ENCODE measurements around the gene TBC1D25. TPM values are rescaled to one million over a fixed set of nuclear protein-coding genes. Genes with fewer than 3 reads are reported as not detected.

TBC1D25 gene, protein sequence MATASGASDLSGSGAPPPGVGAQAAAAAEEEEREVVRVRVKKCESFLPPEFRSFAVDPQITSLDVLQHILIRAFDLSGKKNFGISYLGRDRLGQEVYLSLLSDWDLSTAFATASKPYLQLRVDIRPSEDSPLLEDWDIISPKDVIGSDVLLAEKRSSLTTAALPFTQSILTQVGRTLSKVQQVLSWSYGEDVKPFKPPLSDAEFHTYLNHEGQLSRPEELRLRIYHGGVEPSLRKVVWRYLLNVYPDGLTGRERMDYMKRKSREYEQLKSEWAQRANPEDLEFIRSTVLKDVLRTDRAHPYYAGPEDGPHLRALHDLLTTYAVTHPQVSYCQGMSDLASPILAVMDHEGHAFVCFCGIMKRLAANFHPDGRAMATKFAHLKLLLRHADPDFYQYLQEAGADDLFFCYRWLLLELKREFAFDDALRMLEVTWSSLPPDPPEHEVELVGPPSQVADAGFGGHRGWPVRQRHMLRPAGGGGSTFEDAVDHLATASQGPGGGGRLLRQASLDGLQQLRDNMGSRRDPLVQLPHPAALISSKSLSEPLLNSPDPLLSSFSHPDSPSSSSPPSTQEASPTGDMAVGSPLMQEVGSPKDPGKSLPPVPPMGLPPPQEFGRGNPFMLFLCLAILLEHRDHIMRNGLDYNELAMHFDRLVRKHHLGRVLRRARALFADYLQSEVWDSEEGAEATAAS
- 4.5 and 11.1 TPM in 2 replicates for total RNA-seq

DNA sequence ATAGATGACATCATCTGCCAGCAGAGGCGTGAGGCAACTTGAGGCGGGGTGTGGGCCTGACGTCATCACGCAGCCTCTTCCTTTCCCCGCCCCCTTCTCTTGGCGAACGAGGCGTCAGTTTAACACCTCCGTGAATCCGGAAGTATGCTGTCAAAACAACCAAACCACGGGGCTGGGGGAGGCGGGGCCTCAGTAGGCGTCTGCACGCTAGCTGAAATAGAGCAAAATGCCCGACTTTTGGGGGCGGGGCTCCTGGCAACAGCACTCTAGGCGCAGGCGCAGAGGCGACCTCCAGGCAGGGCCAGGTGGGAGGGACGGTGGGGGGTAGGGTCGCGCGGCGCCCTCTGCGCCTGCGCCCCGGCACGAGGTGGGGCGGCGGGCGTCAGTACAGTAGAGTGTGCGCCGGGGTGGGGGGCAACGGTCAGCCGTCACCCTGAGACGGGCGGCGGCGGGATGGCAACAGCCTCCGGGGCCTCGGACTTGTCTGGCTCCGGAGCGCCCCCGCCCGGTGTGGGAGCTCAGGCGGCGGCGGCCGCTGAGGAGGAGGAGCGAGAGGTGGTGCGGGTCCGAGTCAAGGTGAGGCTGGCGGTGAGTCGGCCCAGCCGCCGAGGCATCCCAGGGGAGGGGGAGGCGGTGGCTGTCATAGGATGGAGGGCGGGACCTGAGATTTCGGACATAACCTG, at the start of gene TBC1D25:
Gene TBC1D25 (plus strand): TSS at position 370 of the 683 bp plus-strand sequence. CDS start 84 bp downstream, at position 454.

DNA sequence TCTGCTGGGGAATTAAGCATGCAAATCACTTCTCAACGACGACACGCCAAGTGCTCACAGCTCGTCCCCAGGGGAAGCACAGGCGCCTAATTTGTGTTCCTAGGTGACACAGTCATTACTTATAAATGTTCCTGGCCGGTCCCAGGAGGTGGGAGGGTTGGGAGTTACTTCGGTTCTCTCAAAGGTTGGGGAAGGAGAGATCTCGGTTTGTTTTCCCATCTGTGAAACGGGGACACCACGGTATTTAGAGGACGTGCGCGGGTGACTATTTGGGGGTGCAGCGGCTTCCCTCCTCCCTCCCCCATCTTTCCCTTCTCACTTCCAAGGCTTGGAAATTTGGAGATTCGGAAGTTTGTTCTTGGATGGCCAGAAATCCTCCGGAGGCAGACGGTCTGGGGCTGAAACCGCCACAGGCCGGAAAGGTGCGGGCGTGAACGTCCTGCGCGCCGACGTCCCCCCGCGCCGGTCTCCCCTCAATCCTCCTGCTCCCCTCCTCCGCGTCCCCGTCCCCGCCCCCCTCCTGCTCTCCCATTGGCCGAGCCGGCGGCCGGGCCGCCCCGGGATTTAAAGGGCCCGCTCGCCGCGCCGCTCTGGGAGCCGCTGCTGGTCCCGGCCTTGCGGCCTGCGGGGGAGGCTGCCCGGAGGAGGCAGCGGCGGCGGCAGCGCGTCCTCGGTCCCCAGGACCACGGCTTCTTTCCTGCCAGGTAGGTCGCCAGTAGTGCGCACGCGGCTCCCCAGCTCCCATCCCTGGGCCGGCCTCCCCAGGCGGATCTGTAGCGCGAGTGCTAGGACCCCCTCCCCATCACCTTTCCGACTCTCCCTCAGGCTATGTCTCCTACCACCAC, 30.9 kb upstream of the TBC1D25 start, which contains the start of gene PORCN:
Gene PORCN (plus strand): TSS at position 593 of the 845 bp plus-strand sequence. CDS start 829 bp downstream, outside the sequence.

DNA sequence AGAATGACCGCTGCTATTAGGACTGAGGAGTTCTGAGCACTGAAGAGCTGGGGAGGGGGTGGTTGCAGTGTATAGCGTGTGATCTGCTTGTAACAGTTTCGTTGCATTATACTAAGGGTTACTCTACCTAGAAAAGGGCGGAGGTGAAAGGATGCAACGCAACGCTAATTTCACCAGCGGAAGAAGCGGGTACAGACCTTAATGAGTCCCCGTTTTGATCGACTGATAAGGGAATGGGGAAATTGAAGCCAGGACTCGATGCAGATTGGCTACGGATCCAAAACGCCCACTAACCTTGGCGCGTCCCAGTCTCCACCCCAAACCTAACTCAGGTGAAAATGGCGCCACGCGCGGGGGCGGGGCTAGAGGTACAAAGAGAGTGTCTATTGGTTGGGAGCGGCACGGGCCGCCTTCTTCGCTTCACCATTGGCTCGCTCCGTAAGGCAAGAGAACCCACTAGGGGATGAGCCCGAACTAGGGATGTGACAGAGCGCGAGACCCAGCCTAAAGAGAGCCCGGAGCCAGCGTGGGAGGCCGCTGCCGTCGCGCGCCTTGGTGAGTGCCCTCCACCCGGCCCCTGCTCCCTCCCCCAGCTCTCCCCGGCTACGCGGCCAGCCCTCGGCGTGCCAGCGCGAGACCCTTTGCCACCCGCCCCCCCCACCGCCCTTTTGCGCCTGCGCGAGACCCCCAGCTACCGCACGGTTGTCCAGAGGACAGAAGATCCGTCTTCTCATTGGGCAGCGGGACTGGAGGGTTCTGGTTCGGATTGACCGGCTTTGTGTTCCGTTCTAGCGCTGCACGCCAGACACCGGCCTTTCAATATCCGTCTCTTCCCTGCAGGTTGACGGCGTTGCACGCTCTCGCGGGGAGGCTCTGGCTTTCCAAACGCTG, 17.9 kb upstream of the TBC1D25 start, which contains the start of gene EBP:
Gene EBP (plus strand): TSS at position 456 of the 891 bp plus-strand sequence. CDS start 1,964 bp downstream, outside the sequence.

DNA sequence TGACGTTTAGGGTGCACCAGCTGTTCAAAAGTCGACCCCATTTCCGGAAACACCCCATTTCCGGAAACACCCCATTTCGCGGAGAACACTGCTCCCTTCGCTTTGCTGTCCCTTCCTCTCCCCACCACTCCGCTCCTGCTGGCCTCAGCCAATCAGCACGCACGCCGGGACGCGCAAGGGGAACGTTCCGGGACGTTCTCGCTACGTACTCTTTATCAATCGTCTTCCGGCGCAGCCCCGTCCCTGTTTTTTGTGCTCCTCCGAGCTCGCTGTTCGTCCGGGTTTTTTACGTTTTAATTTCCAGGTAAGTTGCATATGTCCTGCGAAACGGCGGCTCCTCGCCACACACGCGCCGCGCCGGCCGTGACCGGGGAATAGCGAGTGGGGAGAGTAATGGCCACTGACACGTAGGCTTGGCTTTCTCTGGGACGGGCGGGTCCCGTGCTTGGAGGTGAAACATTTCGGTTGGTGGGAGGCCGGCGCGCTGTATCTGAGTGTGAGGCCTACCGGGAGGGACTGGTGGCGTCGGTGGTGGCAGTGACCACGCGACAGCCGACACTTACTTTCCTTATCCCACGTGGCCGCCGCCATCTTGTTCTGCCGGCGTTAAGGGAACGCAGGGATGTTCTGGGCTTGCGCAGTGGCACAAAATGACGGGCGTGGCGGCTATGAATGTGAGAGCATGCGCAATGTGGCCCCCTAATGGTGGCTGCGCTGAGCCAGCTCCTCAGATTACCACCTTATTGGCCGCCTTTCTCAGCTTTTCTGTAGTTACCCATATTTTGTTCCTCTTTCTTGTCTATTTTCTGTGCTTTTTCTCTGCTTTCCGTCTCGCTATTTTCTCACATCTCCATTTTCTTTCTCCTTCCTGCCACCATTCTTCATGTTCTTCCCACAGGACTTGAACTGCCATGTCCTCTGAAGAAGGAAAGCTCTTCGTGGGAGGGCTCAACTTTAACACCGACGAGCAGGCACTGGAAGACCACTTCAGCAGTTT, 35.1 kb downstream of the TBC1D25 start, which contains the start of gene RBM3:
Gene RBM3 (plus strand): TSS at position 215 of the 997 bp plus-strand sequence. CDS start 697 bp downstream, at position 912.

DNA sequence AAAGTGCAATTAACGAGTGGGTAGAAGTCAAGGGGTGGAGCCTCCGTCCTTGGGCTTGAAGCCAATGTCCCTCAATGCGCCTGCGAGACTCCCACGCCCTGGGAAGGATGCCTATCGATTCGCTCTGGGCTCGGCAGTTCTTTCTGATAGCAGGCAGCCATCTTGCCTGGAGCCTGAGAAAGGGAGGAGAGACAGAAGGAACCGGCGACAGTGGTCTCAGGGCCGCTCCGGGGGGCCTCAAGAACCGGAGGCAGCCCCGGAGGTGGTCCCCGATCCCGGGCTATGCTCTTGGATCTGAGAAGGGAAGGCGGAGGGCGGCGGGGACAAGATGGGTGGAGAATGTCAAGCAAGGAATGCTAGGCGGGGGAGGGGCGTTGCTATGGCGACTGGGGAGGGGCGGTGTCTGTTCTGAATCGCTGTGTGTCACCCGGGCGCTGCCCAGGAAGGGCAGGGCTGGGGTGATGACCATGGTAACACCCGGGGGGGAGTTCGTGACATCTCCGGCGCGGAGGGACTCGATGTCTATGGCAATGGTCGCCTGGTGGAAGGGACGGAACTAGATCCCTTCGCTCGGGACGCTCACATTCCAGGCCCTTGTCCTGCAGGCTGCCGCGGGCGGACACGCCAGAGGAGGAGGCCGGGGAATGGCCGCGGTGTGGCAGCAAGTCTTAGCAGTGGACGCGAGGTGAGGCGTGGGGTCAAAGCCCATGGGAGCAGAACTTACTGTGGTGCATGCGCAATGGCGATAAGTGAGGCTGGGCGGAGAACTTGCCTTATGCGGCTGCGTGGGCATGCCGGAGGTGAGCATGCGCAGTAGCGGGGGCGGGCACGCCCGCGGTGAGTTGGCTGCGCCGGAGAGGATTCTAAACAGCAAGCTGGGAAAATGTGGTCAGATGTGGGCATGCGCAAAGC, 58.1 kb downstream of the TBC1D25 start, which contains the start of gene WDR13:
Gene WDR13 (plus strand): TSS at position 140 of the 912 bp plus-strand sequence. CDS start 505 bp downstream, at position 645.

Other genes with a start within 250 kb of the TBC1D25 start
- not detected in 2 replicates for gene SSX3, start 183.0 kb upstream of the TBC1D25 start, total RNA-seq
- not detected in 2 replicates for gene SSX4, start 156.2 kb upstream of the TBC1D25 start, total RNA-seq
- gene SSX4B, start 127.8 kb upstream of the TBC1D25 start, total RNA-seq, result not detected in 2 replicates
- gene SLC38A5, start 69.5 kb upstream of the TBC1D25 start, total RNA-seq, result 9.1 and 21.2 TPM in 2 replicates
- gene FTSJ1, start 63.5 kb upstream of the TBC1D25 start, total RNA-seq, result 34.3 and 39.9 TPM in 2 replicates
- 3.2 and 10.3 TPM in 2 replicates for gene PORCN, start 30.7 kb upstream of the TBC1D25 start, total RNA-seq
- 57.5 and 134 TPM in 2 replicates for gene EBP, start 17.9 kb upstream of the TBC1D25 start, total RNA-seq
- 104 and 354 TPM in 2 replicates for gene RBM3, start 34.8 kb downstream of the TBC1D25 start, total RNA-seq
- gene WDR13, start 57.8 kb downstream of the TBC1D25 start, total RNA-seq, result 129 and 172 TPM in 2 replicates
- 0.19 TPM in 1 of 2 replicates, not detected in the other for gene WAS, start 144.1 kb downstream of the TBC1D25 start, total RNA-seq
- 5.0 and 6.5 TPM in 2 replicates for gene SUV39H1, start 157.0 kb downstream of the TBC1D25 start, total RNA-seq
- not detected in 2 replicates for gene GLOD5, start 222.0 kb downstream of the TBC1D25 start, total RNA-seq
- not detected in 2 replicates for gene GATA1, start 246.9 kb downstream of the TBC1D25 start, total RNA-seq